G401.6 (cell line): ENCODE measurements around the gene ZNF335.
A peak's percentile ranks its signal among the peaks of the same experiment; 100 is the strongest.

Experiments
- FAIRE-seq: peaks from 2 replicates; lab custom pipeline; 2012; peaks lifted over from hg19 to GRCh38; lab: Jason Lieb, UNC

Gene ZNF335

DNA sequence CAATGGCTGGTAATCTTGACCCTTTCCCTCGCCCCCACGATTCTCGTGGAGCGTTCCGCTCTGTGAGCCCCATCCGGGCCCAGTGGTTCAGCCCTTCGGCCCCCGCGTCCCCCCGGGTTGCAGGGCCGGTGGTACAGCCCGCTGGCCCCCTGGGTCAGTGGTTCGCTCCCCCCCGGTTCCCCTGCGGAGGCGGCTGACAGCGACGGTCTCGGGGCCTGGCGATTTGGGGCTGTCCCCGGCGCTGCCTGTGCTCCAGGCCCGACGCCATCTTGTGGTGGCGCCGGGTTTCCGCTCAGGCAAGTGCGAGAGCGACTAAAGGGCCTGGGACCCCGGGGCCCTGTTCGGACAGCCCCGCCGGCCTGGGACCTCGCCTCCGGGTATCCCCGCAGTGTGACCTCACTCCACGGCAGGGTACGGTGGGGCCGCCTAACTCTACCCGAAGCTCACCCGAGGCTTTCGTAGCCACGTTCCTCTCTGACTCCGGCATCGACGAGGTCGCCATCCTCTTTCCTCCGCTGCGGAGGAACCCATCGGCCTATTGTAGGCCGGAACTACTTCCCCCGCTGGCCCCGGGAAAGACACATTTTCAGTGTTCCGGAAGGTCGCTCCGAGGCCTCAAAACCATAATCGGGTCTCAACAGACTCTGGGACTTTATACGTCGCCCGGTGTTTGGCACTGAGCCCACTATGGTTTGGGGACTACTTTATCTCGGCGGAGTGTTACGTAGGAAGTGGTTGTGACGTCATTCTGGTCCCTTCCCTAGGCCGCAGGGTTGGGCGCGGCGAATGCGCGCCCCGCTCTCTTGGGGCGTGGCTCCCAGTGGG lies at the start of gene ZNF335:
TSS of gene ZNF335 (minus strand) at position 529 of the 825 bp plus-strand sequence. CDS start 793 bp downstream, outside the sequence.
- peak; percentile 94 for FAIRE-seq

GRCh38 chr20:46020555-46020954 lies 48.6 kb upstream of the ZNF335 start:
- FAIRE-seq: no peak

DNA sequence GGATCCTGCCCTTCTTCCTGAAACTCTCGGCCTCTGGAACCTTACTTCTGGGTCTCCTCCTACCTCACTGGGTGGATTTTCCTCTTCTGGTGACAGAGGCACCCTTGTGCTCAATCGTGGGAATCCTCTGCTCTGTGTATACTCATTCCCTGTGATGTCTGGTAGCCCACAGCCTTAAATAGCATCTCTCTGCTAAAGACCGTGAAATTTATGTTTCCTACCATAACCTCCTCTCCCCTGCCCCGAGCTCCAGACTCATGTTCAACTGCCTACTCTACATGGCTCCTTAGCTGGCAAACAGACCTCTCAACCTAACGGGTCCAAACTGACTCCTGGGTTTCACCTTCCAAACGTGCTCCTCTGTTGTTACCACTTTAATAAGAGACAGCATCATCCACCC lies 46.6 kb upstream of the ZNF335 start:
- FAIRE-seq: no peak

GRCh38 chr20:46018112-46018511 lies 46.1 kb upstream of the ZNF335 start:
- no peak for FAIRE-seq

GRCh38 chr20:46017272-46017671 lies 45.3 kb upstream of the ZNF335 start:
- no peak for FAIRE-seq

- FAIRE-seq: no peak
These were observed 42.8 kb upstream of the ZNF335 start for GRCh38 chr20:46014517-46015396.

DNA sequence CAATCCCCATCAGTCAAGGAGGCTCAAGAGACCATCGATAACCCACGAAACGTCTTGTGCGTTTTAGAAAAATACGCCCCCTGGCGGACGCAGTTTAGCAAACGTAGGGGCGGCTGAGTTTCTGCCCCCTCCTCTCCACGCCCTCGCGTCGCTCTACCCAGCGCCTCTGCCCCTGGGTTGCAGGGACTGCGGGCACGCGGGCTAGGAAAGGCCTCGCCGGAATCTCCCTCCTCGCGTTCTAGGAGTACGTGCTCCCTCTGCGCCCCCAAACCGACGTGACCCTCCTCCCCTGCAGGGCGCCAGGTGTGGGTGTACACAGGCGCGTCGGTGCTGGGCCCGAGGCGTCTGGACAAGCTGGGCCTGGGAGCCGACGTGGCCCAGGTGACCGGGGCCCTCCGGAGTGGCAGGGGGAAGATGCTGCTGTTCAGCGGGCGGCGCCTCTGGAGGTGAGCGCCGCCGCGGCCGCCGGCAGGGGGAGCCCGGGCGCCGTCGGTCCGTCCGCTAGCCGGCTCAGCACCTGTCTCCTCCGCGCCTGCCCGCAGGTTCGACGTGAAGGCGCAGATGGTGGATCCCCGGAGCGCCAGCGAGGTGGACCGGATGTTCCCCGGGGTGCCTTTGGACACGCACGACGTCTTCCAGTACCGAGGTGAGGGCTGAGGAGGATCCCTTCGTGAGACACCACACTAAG lies 42.0 kb upstream of the ZNF335 start:
- no peak for FAIRE-seq

DNA sequence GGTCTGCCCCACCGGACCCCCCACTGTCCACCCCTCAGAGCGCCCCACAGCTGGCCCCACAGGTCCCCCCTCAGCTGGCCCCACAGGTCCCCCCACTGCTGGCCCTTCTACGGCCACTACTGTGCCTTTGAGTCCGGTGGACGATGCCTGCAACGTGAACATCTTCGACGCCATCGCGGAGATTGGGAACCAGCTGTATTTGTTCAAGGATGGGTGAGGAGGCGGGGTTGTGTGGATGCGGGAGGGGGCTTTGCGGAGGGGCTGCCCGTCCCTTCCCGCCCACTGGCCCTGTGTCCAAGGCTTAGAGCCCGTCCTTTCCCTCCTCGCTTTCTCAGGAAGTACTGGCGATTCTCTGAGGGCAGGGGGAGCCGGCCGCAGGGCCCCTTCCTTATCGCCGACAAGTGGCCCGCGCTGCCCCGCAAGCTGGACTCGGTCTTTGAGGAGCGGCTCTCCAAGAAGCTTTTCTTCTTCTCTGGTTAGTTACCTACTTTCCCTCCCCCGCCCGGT lies 41.4 kb upstream of the ZNF335 start:
- no peak for FAIRE-seq

- FAIRE-seq: no peak
These were observed 40.9 kb upstream of the ZNF335 start for GRCh38 chr20:46012921-46013320.

DNA sequence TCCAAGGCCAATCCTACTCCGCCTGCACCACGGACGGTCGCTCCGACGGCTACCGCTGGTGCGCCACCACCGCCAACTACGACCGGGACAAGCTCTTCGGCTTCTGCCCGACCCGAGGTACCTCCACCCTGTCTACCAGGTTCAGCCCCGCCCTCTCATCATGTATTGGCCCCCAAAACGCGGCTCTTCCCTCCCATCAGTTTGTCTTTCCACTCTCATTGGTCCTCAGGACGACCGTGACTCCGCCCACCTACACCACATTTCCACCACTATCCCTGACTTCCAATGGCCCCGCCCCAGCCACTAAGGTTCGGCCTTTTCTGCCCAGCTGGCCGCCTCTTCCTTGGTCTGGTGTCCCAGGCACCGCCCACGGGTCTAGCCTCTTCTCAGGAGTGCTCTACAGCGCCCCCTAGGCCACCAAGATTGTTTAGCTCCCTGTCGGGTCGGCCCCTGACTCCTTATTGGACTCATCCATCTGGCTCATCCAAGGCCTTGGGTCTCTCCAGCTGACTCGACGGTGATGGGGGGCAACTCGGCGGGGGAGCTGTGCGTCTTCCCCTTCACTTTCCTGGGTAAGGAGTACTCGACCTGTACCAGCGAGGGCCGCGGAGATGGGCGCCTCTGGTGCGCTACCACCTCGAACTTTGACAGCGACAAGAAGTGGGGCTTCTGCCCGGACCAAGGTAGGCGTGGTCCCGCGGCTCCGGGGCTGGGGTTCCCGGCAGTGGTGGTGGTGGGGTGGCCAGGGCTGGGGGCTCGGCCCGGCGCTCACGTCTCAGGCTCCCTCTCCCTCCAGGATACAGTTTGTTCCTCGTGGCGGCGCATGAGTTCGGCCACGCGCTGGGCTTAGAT lies 39.9 kb upstream of the ZNF335 start:
- no peak for FAIRE-seq

GRCh38 chr20:46010491-46011391 lies 38.7 kb upstream of the ZNF335 start:
- FAIRE-seq: no peak

- FAIRE-seq: no peak
These were observed 37.8 kb upstream of the ZNF335 start for GRCh38 chr20:46009816-46010215.

- FAIRE-seq: no peak
These were observed 35.7 kb upstream of the ZNF335 start for GRCh38 chr20:46007671-46008070.

GRCh38 chr20:46006964-46007363 lies 35.0 kb upstream of the ZNF335 start:
- no peak for FAIRE-seq

- FAIRE-seq: no peak
These were observed 34.2 kb upstream of the ZNF335 start for GRCh38 chr20:46006022-46006705.

GRCh38 chr20:46004889-46005473 lies 33.0 kb upstream of the ZNF335 start:
- FAIRE-seq: no peak

GRCh38 chr20:46004187-46004586 lies 32.2 kb upstream of the ZNF335 start:
- FAIRE-seq: no peak

DNA sequence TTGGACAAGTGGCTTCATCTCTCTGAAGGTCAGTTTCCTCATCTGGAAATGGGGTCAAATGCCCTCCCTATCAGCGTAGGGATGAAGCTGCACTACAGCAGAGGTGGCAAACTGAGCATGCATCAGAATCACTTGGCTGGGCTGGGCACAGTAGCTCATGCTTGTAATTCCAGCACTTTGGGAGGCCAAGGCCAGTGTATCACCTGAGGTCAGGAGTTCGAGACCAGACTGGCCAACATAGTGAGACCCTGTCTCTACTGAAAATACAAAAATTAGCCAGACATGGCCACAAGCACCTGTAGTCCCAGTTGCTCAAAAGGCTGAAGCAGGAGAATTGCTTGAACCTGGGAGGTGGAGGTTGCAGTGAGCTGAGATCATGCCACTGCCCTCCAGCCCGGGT lies 30.0 kb upstream of the ZNF335 start:
- FAIRE-seq: no peak

DNA sequence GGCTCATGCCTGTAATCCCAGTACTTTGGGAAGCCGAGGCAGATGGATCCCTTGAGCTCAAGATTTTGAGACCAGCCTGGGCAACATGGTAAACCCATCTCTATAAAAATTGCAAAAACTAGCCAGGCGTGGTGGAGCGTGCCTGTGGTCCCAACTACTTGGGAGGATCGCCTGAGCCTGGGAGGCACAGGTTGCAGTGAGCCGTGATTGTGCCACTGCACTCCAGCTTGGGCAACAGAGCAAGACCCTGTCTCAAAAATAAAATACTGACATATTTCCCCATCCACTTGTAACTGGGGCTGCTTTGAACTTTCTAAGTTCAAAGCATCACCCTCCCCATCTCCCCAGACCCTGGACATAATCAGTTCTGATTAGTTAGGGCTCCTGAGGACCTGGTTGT lies 29.5 kb upstream of the ZNF335 start:
- no peak for FAIRE-seq
